ENCODE data around the gene NUDT9. TPM values are rescaled to one million over a fixed set of nuclear protein-coding genes. Genes with fewer than 3 reads are reported as not detected.

Gene NUDT9
- total and polyA plus RNA-seq, 7 donors: 20.5 to 43.3 (median 33.3) TPM

- Histone ChIP-seq H3K36me3 (ENCODE audit: insufficient read depth in 1 of 2, low read depth in 1 of 2) (no peaks in the 10 kb centered on the region), H3K27me3 (ENCODE audit: insufficient read depth in 3 of 3, low read length in 2 of 3) (no peaks in the 10 kb centered on the region), H3K9me3 (no peaks in the 10 kb centered on the region), H3K27ac (no peak overlapping the region), H3K4me1 (peaks cover 8% of the 10 kb centered on the region), H3K4me3 (no peak overlapping the region)
- no peak for TF ChIP-seq CTCF (IDR thresholded peaks at IDR 0.05)
- DNase-seq (no peak), ATAC-seq (no peak)
- intact Hi-C loops (cut with DNase I): no loop called here
- 90 to 93% (median 93%) methylated on average over 3 of the region's 3 CpGs for WGBS, 3 donors
Measured at GRCh38 chr4:87426865-87427517, 4.6 kb downstream of the NUDT9 start.

DNA sequence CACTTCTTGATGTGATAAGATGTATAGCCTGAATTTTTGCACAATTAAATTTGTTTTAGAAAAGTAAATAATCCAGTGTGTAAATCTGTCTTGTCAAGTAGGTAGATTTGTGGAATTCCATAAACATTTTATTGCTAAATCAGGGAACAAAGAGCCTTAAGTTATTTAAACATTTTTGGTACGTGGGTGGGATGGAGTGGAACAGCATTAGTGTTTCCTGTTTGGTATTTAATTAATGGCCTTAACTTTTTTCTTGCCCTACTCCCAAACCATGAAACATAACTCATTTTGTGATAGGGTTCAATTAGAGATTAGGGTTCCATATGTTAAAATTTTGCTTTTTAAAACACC lies 5.1 kb downstream of the NUDT9 start:
- DNase-seq: no peak
- Histone ChIP-seq H3K36me3 (ENCODE audit: insufficient read depth in 1 of 2, low read depth in 1 of 2) (no peaks in the 10 kb centered on the region), H3K27ac (no peak overlapping the region), H3K9me3 (no peaks in the 10 kb centered on the region), H3K4me3 (no peak overlapping the region), H3K27me3 (ENCODE audit: insufficient read depth in 3 of 3, low read length in 2 of 3) (no peaks in the 10 kb centered on the region), H3K4me1 (peaks cover 13% of the 10 kb centered on the region)
- intact Hi-C loops (cut with DNase I): no loop called here
- ATAC-seq: no peak
- WGBS, 3 donors: 36 to 53% (median 43%) methylated on average over 1 of the region's 1 CpG
- TF ChIP-seq CTCF (IDR thresholded peaks at IDR 0.05): no peak

GRCh38 chr4:87428979-87429378 lies 6.6 kb downstream of the NUDT9 start:
- intact Hi-C loops (cut with DNase I): no loop called here
- WGBS, 3 donors: 94 to 98% (median 95%) methylated on average over 6 of the region's 6 CpGs
- no peaks in the 10 kb centered on the region for H3K36me3 ChIP-seq (ENCODE audit: insufficient read depth in 1 of 2, low read depth in 1 of 2)

GRCh38 chr4:87430038-87430437 lies 7.7 kb downstream of the NUDT9 start:
- no peak overlapping the region for H3K4me3 ChIP-seq
- no peak for ATAC-seq
- DNase-seq: no peak
- intact Hi-C loops (cut with DNase I): no loop called here
- H3K9me3 ChIP-seq: no peaks in the 10 kb centered on the region
- 91 to 97% (median 96%) methylated on average over 2 of the region's 2 CpGs for WGBS, 3 donors
- no peak for TF ChIP-seq CTCF (IDR thresholded peaks at IDR 0.05)
- peaks cover 0 to 3% of the 10 kb centered on the region in 2 donors for H3K36me3 ChIP-seq (ENCODE audit: insufficient read depth in 1 of 2, low read depth in 1 of 2)
- no peaks in the 10 kb centered on the region for H3K27me3 ChIP-seq (ENCODE audit: insufficient read depth in 3 of 3, low read length in 2 of 3)
- H3K27ac ChIP-seq: no peak overlapping the region
- peaks cover 15% of the 10 kb centered on the region for H3K4me1 ChIP-seq

More at GRCh38 chr4:87428979-87429378, 6.6 kb downstream of the NUDT9 start:
- Histone ChIP-seq H3K27ac (no peak overlapping the region), H3K4me1 (peaks cover 15% of the 10 kb centered on the region), H3K9me3 (no peaks in the 10 kb centered on the region), H3K27me3 (ENCODE audit: insufficient read depth in 3 of 3, low read length in 2 of 3) (no peaks in the 10 kb centered on the region), H3K4me3 (no peak overlapping the region)
- no peak for ATAC-seq
- no peak for DNase-seq
- no peak for TF ChIP-seq CTCF (IDR thresholded peaks at IDR 0.05)

DNA sequence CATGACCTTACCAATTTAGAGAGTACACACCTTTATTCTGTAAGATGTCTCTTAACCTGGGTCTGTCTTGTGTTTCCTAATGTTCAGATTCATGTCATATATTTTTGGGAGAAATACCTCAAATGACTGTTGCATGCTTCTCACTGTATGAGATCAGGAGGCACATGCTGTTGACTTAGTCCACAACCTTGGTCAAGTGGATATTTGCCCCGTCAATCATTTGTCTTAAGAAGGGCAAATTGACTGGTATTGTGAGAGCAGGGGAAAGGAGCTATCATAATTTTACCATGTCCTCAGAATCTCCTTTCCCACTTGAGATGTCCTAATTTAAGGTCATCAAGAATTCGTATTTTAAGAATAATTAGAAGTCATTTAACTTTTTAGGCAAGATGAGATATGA lies 11.0 kb downstream of the NUDT9 start:
- Histone ChIP-seq H3K27ac (no peak overlapping the region), H3K4me1 (peaks cover 15% of the 10 kb centered on the region), H3K27me3 (ENCODE audit: insufficient read depth in 3 of 3, low read length in 2 of 3) (no peaks in the 10 kb centered on the region), H3K4me3 (no peak overlapping the region), H3K9me3 (no peaks in the 10 kb centered on the region), H3K36me3 (ENCODE audit: insufficient read depth in 1 of 2, low read depth in 1 of 2) (peaks cover 0 to 31% of the 10 kb centered on the region in 2 donors)
- intact Hi-C loops (cut with DNase I): no loop called here
- DNase-seq: no peak
- ATAC-seq: no peak
- no peak for TF ChIP-seq CTCF (IDR thresholded peaks at IDR 0.05)
- WGBS, 3 donors: 93 to 95% (median 94%) methylated on average over 2 of the region's 2 CpGs
